Lower leg skin (tissue), 3 donors: Measurements from ENCODE around the gene VEGFC.

Source experiments
- POLR2A ChIP-seq, 2 donors: fragments of 450-650 bp; IDR thresholded peaks; one replicate each; pipeline ENCODE4 v1.6.1; 2016 to 2017; ENCODE audit warnings: antibody characterized with exemption in 2 of 2, mild to moderate bottlenecking in 1 of 2, moderate library complexity in 1 of 2
- TF ChIP-seq, protein P1 (sequence below), 3 donors: fragments of 450-650 bp; IDR thresholded peaks; one replicate each; pipeline ENCODE4 v1.5.1; 2016; ENCODE audit warnings: antibody characterized with exemption in 3 of 3, mild to moderate bottlenecking in 3 of 3, moderate library complexity in 2 of 3

DNA sequence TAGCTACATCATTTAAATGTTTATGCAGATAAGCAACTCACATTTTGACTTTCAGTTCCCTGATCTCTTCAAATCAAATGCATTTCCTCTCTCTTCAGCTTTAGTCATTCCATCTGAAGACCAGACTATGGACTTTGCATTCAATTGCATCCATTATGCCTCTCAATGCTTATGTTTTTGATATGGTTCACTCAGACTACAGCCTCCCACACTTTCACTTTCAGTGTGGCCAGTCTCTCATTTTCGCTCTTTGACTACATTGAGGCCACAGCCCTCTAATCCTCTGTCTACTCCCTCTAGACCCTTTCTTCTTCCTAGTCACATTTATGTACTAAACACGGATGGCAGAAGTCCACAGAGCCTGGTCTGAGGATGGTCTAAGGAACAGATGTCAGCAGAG, 24.5 kb upstream of the VEGFC start:
- TF ChIP-seq, protein P1, sequence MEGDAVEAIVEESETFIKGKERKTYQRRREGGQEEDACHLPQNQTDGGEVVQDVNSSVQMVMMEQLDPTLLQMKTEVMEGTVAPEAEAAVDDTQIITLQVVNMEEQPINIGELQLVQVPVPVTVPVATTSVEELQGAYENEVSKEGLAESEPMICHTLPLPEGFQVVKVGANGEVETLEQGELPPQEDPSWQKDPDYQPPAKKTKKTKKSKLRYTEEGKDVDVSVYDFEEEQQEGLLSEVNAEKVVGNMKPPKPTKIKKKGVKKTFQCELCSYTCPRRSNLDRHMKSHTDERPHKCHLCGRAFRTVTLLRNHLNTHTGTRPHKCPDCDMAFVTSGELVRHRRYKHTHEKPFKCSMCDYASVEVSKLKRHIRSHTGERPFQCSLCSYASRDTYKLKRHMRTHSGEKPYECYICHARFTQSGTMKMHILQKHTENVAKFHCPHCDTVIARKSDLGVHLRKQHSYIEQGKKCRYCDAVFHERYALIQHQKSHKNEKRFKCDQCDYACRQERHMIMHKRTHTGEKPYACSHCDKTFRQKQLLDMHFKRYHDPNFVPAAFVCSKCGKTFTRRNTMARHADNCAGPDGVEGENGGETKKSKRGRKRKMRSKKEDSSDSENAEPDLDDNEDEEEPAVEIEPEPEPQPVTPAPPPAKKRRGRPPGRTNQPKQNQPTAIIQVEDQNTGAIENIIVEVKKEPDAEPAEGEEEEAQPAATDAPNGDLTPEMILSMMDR (IDR thresholded peaks at IDR 0.05), result no peak
- TF ChIP-seq POLR2A (IDR thresholded peaks at IDR 0.05), result no peak
